A673 (cell line): ENCODE results near the gene ASTN2.

Experiments used
- EZH2 ChIP-seq: fragments of 200-600 bp; sonication (generic); IDR thresholded peaks from 2 replicates; pipeline ENCODE4 v1.6.1; 2017; ENCODE audit warnings: borderline replicate concordance, low read depth, mild to moderate bottlenecking, mixed read lengths, antibody characterized with exemption, low read length; ENCODE audit not compliant: poor library complexity, severe bottlenecking
- TF ChIP-seq, protein P1 (sequence below): fragments of 300-800, 200-600 bp; sonication (generic); conservative IDR thresholded peaks from 2 replicates; pipeline ENCODE4 v1.5.1; 2017; ENCODE audit warnings: low read depth, mild to moderate bottlenecking, antibody characterized with exemption, low read length, moderate library complexity, mixed read lengths

DNA sequence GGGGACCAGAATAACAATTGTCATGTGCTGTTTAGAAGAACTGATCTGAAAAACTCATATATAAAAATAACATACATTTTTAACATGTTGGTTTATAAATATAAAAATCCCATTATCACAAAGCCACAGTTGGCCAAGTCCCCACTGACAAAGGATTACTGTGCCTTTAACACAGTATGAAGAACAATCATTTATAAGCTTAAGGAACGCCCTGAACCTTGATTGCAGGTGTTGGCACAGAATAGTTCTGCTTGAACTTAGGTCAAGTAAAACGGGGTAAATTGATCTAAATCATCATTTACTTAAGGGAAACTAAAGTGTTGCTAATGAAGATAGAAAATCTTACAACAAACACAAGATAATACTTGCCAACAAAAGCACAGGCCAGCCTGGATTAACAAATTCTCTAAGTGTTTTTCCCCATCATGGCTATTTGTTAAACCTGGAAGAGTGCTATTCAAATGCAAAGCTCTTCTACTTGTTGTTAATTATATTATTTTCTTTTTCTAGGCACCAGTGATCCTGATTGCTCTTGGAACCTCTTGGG lies 46.1 kb downstream of the ASTN2 start:
- no peak for TF ChIP-seq EZH2
- TF ChIP-seq, protein P1, sequence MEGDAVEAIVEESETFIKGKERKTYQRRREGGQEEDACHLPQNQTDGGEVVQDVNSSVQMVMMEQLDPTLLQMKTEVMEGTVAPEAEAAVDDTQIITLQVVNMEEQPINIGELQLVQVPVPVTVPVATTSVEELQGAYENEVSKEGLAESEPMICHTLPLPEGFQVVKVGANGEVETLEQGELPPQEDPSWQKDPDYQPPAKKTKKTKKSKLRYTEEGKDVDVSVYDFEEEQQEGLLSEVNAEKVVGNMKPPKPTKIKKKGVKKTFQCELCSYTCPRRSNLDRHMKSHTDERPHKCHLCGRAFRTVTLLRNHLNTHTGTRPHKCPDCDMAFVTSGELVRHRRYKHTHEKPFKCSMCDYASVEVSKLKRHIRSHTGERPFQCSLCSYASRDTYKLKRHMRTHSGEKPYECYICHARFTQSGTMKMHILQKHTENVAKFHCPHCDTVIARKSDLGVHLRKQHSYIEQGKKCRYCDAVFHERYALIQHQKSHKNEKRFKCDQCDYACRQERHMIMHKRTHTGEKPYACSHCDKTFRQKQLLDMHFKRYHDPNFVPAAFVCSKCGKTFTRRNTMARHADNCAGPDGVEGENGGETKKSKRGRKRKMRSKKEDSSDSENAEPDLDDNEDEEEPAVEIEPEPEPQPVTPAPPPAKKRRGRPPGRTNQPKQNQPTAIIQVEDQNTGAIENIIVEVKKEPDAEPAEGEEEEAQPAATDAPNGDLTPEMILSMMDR: no peak
